GM12878 (cell line): ENCODE measurements around the gene ECSIT.

ENCODE experiments used
- CEBPZ ChIP-seq: fragments of 150-350 bp; IDR thresholded peaks from 2 replicates; pipeline ENCODE4 v1.6.1; 2016; ENCODE audit warnings: low read depth, low read length
- CTCF ChIP-seq, 3 experiments: IDR thresholded peaks in 2 of 3; conservative IDR thresholded peaks in 1 of 3; 2 replicates each; pipeline ENCODE4 v1.5.1; 2011; ENCODE audit warnings: low read depth in 3 of 3, low read length in 3 of 3, mild to moderate bottlenecking in 3 of 3, control low read depth in 2 of 3, moderate library complexity in 2 of 3, inconsistent platforms in 1 of 3, mixed read lengths in 1 of 3; ENCODE audit not compliant: control insufficient read depth in 2 of 3, insufficient read depth in 1 of 3; ENCODE audit errors: extremely low read depth in 1 of 3
- HCFC1 ChIP-seq: fragments of 150-350 bp; IDR thresholded peaks from 2 replicates; pipeline ENCODE4 v1.6.1; 2014; ENCODE audit warnings: low read length
- NFYB ChIP-seq: IDR thresholded peaks from 2 replicates; pipeline ENCODE4 v1.6.1; 2011; ENCODE audit warnings: low read depth, mild to moderate bottlenecking, low read length, improper control_type of control experiment, moderate library complexity; ENCODE audit not compliant: insufficient read depth
- POLR2AphosphoS5 ChIP-seq: IDR thresholded peaks from 2 replicates; pipeline ENCODE4 v1.6.1; 2011; ENCODE audit warnings: mild to moderate bottlenecking, low read length, inconsistent platforms

- TF ChIP-seq HCFC1 (no peak), POLR2AphosphoS5 (no peak), NFYB (no peak), CTCF (IDR thresholded peaks at IDR 0.05 in 2 of 3, conservative IDR thresholded peaks at IDR 0.05 in 1 of 3; ENCODE audit: control insufficient read depth in 2 of 3, extremely low read depth in 1 of 3, insufficient read depth in 1 of 3, low read depth in 3 of 3, low read length in 3 of 3) (no peak), CEBPZ (no peak)
These were observed 24.4 kb downstream of the ECSIT start for GRCh38 chr19:11504502-11505031.
